Hematopoietic multipotent progenitor cell (in vitro differentiated cells): ENCODE data around the gene GPR176. TPM values are rescaled to one million over a fixed set of nuclear protein-coding genes. Genes with fewer than 3 reads are reported as not detected.

Source experiments
- DNase-seq, 3 donors: peaks; one replicate each; pipeline ENCODE4 v3.0.0-alpha.2; 2011 to 2015; ENCODE audit warnings: low read depth in 2 of 3, low spot score in 2 of 3
- total RNA-seq: library from RNA; depleted of rRNA; stranded (reverse); fragments of >200 nt; gene quantifications from one replicate; pipeline ENCODE4 v1.2.3, GENCODE V29; 2012

GPR176 gene, protein sequence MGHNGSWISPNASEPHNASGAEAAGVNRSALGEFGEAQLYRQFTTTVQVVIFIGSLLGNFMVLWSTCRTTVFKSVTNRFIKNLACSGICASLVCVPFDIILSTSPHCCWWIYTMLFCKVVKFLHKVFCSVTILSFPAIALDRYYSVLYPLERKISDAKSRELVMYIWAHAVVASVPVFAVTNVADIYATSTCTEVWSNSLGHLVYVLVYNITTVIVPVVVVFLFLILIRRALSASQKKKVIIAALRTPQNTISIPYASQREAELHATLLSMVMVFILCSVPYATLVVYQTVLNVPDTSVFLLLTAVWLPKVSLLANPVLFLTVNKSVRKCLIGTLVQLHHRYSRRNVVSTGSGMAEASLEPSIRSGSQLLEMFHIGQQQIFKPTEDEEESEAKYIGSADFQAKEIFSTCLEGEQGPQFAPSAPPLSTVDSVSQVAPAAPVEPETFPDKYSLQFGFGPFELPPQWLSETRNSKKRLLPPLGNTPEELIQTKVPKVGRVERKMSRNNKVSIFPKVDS
- 0.27 TPM for total RNA-seq

DNA sequence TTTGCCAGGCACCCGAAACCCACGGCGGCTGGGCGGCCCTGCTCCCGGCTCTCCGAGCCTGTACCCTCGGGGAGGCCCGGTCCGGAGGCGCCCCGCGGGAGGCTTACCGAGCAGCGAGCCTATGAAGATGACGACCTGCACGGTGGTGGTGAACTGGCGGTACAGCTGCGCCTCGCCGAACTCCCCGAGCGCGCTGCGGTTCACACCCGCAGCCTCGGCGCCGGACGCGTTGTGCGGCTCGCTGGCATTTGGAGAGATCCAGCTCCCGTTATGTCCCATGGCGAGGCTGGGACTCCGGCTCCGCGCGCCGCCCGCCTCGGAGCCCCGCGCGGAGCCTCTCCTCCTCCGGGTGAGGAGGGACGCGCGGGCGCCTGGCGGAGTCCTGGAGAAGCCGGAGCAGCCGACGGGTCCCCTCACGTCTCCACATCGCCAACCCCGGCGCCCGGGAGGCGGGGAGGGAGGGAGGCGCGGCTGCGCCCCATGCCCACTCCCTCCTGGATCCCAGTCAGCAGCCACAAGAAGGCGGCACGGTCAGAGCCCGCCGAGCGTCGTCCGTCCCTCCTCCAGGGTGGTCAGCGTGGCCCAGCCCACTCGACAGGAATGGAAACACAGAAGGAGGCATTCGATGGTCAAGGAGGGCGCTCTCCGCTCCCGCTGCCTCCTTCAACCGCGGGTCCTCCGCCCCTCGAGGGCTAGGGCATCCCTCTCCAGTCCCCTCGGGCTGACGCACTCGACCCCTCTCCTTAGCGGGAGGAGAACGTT lies at the start of gene GPR176:
GPR176 (minus strand) TSS at position 519 of the 762 bp plus-strand sequence; CDS start at position 279, 240 bp downstream.
- peak in 1 of 3 donors; percentile 39 for DNase-seq

DNA sequence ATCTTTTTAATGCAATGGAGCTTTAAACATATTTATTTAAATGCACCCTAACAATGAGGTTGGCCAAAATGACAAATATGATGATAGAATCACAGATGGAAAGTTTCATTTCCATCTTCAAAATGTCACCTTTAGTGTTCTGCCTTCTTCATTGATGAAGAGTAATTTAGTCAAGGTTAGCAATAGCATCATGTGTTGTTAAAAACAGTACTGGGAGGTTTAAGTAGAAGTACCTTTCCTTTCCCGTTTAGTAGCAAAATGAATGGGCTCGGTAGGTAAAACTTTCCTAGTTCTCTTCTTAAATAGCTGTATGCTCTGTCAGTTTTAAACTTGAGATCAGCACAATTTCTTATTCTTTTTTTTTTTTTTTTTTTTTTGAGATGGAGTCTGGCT lies 48.9 kb upstream of the GPR176 start:
- no peak for DNase-seq

DNA sequence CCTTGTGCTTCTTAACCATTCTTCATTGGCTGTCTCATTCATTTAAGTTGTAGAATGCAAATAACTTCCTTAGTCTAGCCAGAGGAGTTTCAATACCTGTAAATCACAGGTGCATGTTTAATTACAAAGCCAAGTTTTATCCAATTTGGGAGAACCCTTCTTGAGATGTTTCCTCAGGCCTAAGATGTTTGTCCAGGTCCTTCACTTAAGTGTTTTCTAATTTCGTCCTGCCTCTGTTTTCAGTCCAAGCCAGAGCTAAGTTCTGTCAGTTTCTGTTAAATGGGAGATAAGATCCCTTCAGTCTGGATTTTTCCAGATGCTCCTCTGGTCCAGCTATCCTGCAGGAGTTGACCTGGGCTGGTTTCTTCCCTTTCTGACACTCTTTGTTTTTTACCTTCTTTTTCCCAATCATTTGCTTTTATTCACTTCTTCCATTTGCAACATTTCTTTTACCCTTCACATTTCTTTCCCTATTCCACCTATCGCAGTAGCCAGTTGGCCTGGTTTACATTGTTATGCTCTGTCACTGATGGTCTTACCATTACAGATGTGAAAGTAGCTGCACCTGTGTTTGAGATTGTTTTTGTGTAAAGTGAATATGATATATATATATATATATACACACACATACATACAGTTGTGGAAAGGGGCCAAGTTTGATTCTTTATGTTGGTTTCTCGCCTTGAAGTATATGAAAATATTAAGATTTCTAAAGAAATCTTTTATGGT lies 48.4 kb upstream of the GPR176 start:
- no peak for DNase-seq

DNA sequence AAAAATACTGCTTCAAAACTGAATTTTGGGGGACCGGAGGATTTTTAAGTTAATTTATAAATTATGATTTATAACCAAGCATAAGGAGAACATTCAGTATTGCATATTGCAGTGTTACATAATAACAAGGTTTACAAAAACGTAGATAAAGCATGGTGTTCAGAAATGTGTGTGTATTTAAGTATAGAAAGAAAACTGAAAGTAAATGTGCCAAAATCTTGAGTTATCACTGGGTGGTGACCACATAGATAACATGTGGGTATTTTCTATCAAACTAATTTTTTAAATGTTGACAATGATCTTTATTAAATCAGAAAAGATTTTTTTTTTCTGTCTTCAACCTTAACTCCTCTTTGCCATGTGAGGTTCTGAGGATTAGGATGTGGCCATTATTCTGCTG lies 46.5 kb upstream of the GPR176 start:
- DNase-seq: no peak

DNA sequence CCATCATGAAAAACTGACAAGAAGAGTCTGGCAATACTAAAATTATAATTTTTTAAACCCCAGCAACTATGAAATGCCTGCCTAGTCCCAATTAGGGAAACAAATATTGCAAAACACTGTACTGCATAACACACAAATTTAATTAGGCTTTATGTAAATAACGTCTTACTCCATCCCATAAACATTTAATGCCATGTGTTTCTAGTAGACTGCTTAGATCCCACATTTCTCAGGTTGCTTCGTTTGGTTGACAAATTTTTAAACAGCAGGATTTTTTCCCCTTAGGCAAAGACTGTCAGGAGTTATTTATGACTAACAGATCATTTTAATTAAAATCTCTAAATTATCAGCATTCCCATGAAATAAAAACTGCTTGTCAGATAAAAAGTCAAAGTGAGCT lies 43.7 kb upstream of the GPR176 start:
- no peak for DNase-seq

DNA sequence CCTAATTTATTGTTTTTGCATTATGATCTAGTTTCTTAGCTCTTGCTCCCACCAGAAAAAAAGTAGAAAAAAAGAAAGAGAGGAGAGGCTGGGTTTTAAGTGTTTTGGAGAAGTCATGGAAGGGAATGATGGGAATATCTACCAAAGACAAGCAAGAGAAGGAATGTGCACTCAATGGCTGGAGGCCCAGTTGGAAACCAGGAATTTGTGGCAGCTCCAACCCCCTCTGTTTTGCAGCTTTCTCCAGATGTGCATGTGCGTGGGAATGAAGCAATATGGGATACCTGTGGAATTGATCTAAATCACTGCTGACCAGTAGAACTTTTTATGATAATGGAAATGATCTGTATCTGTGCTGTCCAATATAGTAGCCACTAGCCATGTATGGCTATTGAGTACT lies 41.0 kb upstream of the GPR176 start:
- no peak for DNase-seq

DNA sequence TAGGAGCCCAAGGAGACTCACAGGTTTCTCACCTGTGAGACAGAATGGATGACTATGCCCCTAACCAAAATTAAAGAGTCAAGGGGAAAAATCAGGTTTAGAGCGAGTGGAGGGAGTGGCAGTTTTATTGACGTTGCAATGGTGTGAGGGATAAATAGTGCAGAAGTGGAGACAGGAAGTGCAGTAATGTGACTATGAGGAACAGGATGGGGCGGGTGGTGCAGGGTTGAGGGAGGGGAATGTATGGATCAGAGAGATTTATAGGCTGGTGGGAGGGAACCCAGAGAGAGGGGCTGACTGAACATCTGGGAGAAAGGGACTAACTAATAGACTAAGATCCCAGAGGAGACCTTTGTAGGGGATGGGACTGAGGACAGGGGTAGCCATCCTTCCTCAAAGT lies 40.3 kb upstream of the GPR176 start:
- no peak for DNase-seq

DNA sequence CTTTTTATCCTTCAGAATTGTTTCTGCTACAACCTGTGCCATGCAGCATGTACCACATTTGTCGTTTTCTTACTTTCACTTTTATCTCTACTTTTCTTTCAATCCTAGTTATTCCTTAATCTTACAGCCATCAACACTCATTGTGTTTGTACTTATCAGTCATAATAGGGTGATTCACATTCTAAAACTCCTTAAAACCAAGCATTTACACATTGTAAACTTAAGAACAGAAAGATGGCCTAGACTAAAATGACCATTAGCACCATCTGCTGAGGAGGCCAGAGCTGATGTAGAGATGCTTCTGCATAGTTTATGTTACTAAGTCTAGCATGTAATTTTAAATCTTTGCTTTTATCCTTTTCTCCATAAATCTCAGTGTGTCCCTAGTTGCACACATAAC lies 39.3 kb upstream of the GPR176 start:
- no peak for DNase-seq

DNA sequence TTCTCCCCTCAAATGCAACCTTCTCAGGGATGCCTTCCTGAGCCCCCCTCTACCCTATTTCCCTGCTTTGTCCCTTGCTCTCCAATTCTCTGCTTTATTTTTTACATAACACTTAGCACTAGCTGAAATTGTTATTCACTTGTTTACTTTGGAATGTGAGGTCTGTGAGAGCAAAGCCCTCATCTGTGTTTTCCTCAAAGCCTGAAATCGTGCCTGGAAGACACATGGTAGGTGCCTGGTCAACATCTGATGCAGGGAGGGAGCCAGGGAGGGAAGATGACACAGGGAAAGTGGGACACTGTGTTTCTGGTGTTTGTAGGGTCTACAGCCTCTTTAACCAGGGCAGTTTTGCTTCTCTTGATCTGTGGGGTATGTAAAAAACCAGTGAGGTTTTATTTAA lies 37.4 kb upstream of the GPR176 start:
- no peak for DNase-seq

DNA sequence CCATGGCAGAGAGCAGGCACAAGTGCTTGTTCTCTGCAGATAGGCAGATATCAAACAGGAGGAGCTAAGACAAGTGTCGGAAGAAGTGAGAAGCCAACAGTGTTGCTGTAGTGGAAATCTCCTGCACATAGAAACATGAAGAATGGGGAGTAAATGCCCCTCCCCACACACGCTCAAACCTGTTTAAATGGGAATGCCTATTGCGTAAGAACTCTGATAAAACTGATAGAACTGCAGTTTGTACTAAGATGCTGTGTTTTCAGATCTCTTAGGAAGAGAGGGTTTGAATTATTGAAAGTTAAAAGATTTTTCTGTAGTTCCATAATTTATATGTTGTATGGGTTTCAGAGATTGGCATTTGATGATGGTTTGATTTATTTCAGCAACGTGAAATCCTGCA lies 33.5 kb upstream of the GPR176 start:
- DNase-seq: no peak

DNA sequence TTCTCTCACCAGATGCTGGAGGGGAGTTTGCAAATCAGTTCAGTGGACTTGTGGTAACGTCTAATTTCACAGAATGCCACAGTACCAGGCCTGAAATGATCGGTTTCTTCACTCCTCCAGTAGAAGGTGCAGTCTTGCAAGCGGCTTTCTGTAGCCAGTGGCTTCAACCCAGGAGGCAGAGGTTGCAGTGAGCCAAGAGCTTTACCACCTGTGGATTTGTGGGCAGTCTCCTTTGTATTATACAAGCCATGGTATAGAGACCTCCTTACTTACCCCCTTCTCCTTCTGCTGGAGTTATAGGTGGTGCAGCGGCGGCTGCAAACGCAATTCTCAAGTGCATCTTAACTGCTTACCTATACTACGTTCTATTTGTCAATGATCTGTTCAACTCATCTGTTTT lies 31.5 kb upstream of the GPR176 start:
- DNase-seq: no peak

DNA sequence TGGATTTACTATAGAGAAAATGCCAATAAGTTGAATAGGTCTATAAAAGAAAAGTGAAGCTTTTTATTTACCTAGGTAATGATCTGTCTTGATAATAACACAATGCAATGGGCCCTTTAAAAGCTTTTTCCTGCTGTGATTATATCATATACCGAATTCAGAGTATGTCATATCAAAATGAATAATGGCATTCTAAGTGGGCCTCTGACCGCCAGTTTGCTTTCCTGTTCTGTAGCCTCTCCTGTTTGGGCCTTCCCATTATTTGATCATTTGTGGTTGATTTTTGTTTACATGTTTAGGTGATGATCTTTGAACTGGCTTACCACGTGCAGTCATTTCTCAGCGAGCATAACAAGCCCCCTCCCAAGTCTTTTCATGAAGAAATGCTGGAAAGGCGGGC lies 28.8 kb upstream of the GPR176 start:
- no peak for DNase-seq

DNA sequence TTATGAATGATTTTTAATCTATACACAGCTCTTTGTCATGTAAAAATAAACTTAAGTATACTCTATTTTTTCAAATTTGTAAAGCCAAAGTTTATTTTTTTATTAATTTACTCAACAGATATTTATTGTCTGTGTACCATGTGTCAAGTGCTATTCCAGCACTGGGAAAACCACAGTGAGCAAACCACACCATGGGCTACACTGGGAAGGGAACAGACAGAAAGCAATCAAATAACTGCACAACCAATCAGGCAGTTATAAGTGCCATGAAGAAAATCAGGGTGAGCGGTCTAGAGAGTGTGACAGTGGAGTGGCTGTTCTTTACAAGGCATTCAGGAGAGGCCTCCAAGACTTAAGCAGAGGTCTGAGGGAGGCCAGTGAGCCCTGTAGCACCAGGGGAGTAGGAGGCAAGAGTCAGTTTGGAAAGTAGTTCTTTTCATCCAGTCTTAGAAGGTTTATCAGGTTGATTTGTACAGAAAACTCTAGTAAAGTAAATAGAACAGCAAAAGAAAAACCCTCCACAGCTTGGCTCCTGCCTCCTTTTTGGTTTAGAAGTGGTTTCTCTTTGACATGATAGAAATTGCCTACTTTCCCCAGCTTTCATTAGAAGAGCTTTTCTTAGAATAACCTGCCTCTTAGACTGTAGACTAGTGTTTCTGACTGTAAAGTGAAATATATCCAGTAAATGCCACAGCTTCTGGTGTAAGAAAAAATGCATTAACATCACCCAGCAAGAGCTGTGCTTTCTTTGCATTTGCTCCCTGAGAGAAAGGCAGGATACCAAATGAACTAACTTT lies 27.5 kb upstream of the GPR176 start:
- no peak for DNase-seq

DNA sequence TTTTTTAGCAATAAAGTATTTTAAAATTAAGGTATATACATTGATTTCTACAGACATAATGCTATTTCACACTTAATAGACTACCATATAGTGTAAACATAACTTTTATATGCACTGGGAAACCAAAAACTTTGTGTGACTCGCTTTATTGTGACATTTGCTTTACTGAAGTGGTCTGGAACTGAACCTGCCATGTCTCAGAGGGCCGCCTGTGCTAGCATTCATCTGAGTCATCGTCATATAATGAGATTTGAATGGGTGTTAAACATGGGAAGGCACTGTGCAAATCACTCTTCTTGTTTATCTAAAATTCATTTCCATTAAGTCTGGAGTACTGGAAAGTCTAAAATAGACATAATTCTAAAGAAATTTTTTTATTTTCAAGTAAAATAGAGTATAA lies 26.8 kb upstream of the GPR176 start:
- DNase-seq: no peak

DNA sequence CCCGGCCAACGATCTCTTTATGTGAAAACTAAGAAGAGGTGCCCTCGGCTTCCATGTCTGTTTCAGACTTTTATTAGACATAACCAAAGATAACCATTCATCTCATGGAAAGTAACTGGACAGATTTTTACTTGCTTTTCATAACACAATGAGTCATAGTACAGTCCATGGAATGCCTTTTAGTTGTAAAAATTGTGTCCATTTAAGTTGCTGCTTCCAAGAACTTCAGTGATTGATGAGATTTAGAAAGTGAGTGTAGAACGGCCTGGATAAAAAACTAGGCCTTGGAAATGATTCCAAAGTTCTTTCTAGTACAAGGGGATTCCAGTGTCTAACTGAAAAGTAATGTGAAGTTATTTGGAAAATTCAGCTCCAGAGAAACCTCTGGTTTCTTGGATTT lies 24.7 kb upstream of the GPR176 start:
- no peak for DNase-seq

DNA sequence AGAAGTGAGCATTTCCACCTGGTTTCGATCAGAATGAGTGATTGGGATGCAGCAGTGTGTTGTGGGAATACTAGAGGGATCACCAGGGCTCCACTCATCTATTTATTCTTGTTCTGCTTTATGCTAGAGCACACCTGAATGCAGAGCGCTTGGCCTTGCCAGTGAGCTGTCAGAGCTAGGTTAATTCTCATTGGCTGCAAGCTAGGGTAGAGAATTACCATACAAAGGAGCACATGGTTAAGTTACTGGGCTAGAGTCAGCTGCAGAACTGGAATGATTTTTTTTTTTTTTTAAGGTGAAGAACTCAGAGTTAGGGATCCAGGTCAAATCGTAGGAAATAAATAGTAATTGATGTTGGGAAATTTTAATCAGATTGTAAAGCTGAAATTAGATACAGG lies 22.7 kb upstream of the GPR176 start:
- no peak for DNase-seq

DNA sequence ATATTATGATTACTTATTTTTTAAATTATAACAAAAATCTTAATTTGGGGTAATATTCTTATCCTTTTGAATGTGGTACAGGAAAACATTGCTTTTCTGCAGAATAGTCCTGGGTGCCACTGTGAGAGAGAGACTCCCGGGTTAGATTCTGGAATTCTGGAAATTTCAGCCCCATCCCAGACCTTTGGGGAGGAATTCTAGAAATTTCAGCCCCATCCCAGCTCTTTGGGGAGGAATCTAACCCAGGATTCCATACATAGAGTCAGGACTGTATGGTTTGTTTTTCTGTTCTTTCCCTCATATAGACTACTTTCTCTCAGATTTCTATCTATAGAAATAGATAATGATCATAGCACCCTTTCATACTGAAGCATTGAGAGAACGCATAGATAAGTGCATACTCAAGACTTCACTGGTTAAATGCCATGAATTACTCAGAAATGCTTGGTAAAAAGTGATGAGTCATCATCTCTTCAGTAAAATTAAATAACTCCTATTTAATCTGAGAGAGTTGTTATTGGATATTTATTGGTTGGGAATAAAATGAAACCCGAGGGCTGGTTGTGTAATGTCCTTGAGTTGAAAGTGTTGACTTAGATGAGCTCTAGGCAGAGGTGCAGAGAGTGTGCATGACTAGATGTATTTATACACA lies 22.2 kb upstream of the GPR176 start:
- no peak for DNase-seq

DNA sequence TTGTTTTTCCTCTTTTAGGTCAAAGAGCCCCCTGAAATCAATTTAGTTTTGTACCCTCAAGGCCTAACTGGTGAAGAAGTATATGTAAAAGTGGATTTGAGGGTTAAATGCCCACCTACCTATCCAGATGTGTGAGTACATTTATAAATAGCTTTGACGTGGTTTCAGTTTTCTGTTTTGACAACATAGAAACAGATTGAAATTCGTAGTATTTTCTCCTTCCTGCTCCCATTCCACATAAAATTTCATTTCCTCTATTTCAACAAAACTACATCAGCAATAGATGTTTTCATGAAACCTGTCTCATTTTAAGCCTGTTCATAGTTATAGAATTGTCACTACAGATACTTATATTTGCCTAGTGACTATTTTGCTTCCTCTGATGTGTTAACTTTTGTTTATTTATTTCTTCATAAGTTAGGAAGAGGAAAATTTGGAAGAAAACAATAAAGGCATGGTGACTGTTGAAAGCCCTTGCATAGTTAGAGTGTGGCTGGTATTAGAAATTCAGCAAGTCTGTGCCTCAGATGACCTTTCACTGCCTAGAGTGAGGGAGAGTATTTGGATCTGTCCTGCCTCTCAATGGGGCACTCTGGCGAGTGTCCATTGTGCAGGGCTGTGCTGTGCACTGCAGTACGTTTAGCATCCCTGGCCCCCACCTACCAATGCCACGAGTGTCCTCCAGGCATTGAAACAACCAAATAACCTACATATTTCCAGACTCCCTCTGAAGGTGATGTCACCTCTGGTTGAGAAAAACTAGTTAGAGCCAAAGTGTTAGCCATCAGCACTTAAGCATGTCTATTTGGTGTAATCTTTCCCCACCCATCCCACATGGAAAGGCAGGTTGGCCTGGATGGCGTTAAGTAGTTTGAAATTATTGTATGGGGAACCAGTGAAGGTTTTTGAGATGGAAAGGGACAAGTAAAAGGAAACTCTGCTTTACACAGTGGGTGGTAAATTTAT lies 19.7 kb upstream of the GPR176 start:
- DNase-seq: no peak

DNA sequence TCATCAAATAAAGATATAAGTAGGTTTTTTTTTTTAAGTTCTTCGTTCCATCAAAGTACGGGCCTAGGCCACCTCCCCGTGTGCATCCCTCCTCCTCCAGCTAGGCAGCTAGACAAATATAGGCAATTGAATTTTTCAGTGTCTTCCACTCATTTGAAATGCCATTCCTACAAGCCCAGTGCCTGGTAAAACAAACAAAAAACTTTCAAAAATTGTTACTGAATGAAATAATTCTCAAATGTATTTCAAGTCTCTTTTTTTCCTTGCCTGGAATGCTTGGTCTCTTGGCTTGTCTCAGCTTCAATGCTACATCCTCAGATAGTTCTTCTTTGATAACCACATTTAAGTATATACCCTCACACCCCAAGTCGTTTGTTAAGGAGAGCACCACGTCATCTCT lies 17.6 kb upstream of the GPR176 start:
- DNase-seq: no peak
